ENCODE measurements around the gene ADSL.

GRCh38 chr22:40407021-40407761, 60.9 kb downstream of the ADSL start:
- TF ChIP-seq CTCF (IDR thresholded peaks at IDR 0.05), result no peak
- TF ChIP-seq POLR2A (IDR thresholded peaks at IDR 0.05), result no peak

All from right lobe of liver (tissue), 4 donors.